HG02763 (cell line): ENCODE measurements around the gene FCHO1.
A peak's percentile ranks its signal among the peaks of the same experiment; 100 is the strongest.

Source experiments
- ATAC-seq: cut with Tn5 transposase; IDR thresholded peaks from one replicate; pipeline ENCODE4 v1.9.1; 2021; ENCODE audit warnings: mild to moderate bottlenecking, moderate library complexity; ENCODE audit not compliant: unreplicated experiment

Gene FCHO1

DNA sequence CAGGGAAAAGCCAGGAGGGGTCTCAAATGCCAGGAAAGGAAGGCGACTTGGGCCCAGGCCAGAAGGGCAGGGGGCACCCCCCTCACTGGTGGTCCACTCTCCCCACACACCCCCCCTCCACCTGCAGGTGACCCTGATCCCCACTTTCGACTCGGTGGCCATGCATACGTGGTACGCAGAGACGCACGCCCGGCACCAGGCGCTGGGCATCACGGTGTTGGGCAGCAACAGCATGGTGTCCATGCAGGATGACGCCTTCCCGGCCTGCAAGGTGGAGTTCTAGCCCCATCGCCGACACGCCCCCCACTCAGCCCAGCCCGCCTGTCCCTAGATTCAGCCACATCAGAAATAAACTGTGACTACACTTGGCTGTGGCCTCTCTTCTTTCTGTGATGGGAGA, 17.1 kb upstream of the FCHO1 start:
- no peak for ATAC-seq

DNA sequence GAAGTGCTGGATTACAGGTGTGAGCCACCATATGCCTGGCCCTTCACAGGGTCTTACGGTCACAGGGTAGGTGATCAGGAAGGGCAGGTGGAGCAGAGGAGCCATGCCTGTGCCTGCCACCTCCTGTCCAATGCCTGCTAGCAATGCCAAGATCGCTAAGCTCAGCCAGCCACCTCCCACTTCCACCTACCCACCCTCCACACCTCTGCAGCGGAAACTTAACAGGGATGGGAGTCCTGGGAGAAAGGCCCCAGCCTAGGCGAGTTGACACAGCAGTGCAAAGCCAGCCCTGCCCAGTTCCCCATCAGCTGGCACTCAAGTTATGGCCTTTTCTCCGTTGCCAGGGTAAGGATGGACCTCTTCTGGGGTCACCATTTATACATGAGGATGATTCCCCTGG, 15.9 kb upstream of the FCHO1 start:
- no peak for ATAC-seq

GRCh38 chr19:17737690-17738153, 13.6 kb upstream of the FCHO1 start:
- ATAC-seq = no peak

GRCh38 chr19:17739121-17739875, 12.0 kb upstream of the FCHO1 start:
- ATAC-seq = no peak

DNA sequence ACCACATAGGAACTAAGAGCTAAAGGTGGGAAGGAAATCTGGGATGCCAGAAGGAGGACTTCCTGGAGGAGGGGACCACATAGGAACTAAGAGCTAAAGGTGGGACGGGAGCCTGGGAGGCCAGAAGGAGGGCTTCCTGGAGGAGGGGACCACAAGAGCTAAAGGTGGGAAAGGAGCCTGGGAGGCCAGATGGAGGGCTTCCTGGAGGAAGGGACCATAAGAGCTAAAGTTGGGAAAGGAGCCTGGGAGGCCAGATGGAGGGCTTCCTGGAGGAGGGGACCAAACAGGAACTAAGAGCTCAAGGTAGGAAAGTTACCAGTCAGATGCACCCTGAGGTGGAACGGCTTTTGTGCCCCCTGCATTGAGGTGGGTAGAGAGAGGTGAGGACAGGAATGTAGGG, 9.8 kb upstream of the FCHO1 start:
- ATAC-seq = no peak

DNA sequence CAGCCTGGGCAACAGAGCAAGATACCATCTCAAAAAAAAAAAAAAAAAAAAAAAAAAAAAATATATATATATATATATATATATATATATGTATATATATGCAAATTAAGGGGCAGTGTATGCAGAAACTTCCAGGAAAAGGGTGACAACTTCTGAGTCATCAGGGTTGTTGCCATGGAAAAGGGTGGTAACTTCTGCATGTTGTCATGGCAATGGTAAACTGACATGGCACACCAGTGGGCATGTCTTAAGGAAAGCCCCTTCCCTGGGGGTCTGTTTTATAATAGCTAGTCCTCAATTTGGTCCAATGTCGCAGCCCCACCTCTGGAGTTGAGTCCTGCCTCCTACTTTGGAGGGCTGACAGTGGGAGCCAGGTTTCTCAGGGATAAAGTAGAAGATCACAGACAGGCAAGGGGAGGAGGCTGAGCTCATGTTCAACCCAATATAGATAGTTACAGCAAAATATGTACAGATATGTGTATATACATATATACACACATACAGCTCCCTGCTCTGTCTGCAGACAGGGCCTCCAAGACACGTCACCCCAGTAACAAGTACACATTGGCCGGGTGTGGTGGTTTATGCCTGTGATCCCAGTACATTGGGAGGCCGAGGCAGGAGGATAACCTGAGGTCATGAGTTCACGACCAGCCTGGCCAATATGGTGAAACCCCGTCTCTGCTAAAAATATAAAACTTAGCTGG, 7.2 kb upstream of the FCHO1 start:
- ATAC-seq = no peak

DNA sequence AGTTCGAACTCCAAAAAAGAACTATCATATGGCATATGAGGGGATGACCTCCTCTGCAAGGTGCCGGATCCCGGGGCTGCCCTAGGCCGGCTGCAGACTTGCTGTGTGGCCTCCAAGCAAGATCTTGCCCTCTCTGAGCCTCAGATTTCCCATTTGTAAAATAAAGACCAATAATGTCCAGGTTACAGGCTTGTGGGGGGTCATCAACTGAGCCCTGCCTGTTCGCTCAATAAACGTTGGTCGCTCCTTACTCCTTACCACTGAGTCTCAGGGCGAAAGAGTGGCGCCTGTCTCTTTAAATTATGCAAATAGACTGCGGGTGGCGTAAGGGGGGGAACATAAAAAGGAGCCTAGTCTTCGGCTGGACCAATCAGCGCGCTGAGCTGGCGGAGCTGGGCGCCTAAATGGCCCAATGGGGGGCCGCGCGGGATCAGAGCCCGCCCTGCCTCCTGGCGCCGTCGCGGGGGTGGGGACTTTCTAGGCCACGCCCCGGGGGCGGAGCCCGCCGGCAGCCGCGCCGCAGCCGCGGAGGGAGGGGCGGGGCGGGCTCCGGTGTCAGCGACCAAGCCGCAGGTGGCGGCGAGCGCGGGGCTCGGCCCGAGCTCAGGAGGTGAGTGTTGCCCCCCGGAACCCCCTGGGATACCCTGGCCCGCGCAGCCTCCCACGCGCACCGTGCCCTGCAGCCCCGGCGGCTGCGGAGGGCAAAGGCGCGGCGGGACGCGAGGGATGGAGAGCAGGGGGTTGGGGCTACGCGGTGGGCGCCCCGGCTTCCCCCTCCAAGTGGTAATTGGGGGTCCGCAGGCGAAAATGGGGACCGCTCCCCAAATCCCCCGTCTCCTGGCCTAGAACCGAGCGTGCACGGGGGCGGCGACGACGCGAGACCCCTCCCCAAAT, 3.8 kb upstream of the FCHO1 start:
- peak; percentile 69 for ATAC-seq

DNA sequence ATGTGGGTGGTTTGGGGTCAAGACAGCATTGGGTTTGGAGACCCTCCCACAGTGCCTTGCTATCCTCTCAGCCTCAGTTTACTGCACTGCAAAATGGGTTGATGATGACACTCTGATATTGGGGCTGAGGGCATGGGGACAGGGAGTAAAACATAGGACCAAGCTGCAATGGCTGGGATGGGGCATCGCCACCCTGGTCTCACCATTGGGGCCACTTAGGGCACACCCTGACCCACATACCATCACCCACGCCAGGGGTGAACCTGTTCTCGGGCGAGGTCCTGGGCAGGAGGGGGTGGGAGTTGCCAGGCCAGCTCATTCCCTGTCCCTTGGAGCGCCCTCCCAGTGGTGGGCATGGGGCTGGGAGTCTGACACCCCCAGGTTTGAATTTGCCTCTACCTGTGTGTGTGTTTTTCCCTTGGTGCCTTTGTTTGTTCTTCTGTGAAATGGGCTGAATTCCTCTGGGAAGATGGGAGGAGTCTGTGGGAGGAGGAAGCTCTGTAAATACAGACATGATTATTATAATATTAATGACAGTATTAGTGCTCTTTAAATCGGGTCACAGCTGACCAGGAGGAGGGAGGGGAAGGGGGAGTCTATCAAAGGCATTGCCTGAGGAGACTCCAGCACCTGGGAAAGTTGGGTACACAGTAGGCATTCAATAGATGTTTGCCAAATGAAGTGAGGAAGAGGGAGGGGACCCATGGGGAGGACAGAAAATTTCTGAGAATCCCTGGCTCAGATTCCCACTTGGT, 2.2 kb upstream of the FCHO1 start:
- ATAC-seq = no peak

DNA sequence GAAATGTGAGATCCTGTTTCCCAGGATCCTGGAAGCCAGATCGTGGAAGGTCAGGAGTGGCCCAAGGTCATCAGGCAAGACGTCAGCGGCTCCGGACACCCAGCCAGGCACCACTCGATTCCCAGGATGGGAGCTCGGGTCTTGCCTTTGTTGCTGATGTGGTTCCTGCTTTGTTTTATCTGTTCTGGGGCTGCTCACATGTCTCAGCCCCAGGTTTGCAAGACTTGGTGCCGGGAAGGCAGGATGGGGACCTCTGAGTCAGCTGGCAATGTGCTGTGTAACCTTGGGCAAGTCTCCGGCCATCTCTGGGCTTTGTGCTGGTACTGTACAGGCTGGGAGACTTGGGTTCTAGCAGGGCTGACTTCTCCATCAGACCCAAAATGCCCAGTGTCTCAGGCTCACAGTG, 1.4 kb upstream of the FCHO1 start:
- ATAC-seq = no peak

GRCh38 chr19:17751912-17752273, 616 bp downstream of the FCHO1 start:
- ATAC-seq = no peak

GRCh38 chr19:17752865-17753639, 1.8 kb downstream of the FCHO1 start:
- ATAC-seq = no peak

DNA sequence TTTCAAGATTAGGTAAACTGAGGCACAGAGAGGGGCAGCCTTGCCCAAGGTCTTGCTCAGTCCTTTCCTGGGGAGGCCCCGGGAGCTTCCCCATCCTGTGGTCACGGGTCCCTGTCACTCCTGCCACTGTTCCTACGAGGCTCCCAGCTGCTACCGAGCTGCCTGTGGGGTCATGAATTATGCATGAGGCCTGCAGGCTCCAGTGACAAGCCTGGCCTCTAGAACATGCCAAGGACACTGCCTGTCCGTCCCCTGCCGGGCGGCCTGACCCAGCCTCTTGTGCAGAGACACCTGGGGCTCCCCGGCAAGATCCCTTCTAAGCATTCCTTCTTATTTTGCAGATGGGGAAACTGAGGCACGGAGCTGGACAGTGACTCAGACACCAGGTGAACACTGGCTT, 2.7 kb downstream of the FCHO1 start:
- no peak for ATAC-seq

GRCh38 chr19:17754634-17755442, 3.6 kb downstream of the FCHO1 start:
- peak; percentile 47 for ATAC-seq

- ATAC-seq = no peak
These were observed 4.2 kb downstream of the FCHO1 start for GRCh38 chr19:17755443-17755890.

DNA sequence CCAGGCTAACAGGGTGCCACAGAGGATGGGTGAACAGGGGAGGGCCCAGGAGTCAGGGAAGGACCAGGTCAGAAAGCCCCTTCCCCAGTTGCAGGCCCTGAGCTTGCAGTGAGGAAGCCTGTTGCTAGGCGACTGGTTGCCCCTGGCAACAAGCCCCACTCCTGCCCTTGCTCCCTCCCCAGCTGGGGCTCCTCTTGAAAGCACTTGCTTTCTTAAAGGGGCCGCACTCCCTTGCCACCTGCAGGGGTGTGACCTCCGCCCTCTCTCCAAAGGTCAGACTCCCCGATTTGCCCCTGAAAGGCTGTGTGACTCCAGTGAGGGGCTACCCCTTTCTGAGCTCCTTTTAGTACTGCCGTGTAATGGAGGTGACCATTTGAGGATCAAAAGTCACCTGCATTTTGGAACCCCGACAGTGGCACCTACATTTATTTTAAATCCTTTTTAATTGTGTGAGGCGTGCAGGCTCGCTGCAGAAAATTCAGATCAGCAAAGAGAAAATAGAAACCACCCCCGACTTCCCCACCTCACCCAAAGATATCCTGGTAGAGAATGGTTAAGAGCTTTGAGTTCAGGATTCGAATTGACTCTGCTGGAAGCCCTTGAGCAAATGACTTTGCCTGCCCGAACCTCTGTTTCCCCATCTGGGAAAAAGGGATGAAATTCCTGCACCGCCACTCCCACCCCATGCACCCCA, 4.8 kb downstream of the FCHO1 start:
- no peak for ATAC-seq

DNA sequence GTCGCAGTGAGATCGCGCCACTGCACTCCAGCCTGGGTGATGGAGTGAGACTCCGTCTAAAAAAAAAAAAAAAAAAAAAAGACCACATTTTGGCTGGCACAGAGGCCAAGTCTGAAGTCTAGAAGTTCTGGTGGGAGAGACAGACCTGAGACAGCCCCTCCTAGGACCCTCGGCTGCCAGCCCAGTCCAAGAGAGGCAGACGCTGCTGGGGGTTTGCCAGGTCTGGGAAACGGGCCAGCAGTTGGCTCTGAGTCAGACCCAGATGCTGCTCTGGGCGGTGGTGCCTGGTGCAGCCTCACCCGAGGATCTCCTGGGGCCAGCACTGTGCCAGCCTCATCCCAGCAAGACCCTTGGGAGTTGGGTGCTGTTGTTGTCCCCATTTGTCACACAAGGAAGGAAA, 5.8 kb downstream of the FCHO1 start:
- no peak for ATAC-seq

- ATAC-seq = no peak
These were observed 7.2 kb downstream of the FCHO1 start for GRCh38 chr19:17758515-17758914.

- ATAC-seq = no peak
These were observed 9.9 kb downstream of the FCHO1 start for GRCh38 chr19:17761148-17761547.
